A673 (cell line): Measurements from ENCODE around the gene TTLL11. TPM values are rescaled to one million over a fixed set of nuclear protein-coding genes. Genes with fewer than 3 reads are reported as not detected.

Source experiments
- BruUV-seq: library from RNA; stranded (reverse); fragments of 400-500 nt; replicated peaks from 2 replicates; lab custom pipeline; 2021; lab: Mats Ljungman, UMichigan
- CTCF ChIA-PET: fragments of 300-600 bp; sonication (Branson Sonifier 250); formaldehyde crosslinking; loops from one replicate; lab custom pipeline; 2022; ENCODE audit warnings: antibody characterized with exemption; lab: Charles Lee
- POLR2A ChIA-PET: fragments of 300-600 bp; sonication (Branson Sonifier 250); formaldehyde crosslinking; loops from one replicate; lab custom pipeline; 2022; ENCODE audit warnings: antibody characterized with exemption; ENCODE audit not compliant: low non-redundant PET; lab: Charles Lee
- DNase-seq: peaks from one replicate; pipeline ENCODE4 v3.0.0-alpha.2; 2015; ENCODE audit warnings: low spot score
- H3K27ac ChIP-seq: fragments of 200-600 bp; sonication (generic); 2 replicates; pipeline ENCODE4 v1.5.1; 2016; ENCODE audit warnings: mixed run types, low read depth, mild to moderate bottlenecking, mixed read lengths, antibody characterized with exemption, low read length; ENCODE audit not compliant: poor library complexity, severe bottlenecking
- H3K27me3 ChIP-seq: fragments of 200-600 bp; sonication (generic); replicated peaks from 2 replicates; pipeline ENCODE4 v1.6.1; 2017; ENCODE audit warnings: mixed run types, low read depth, mild to moderate bottlenecking, mixed read lengths, antibody characterized with exemption, low read length; ENCODE audit not compliant: insufficient read depth, poor library complexity
- H3K36me3 ChIP-seq: fragments of 200-600 bp; sonication (generic); 2 replicates; pipeline ENCODE4 v1.6.1; 2016; ENCODE audit warnings: mixed run types, mild to moderate bottlenecking, mixed read lengths, antibody characterized with exemption, low read length; ENCODE audit not compliant: insufficient read depth, poor library complexity, severe bottlenecking
- H3K4me1 ChIP-seq: fragments of 200-600 bp; sonication (generic); 2 replicates; pipeline ENCODE4 v1.6.1; 2017; ENCODE audit warnings: mixed run types, mild to moderate bottlenecking, mixed read lengths, antibody characterized with exemption, low read length; ENCODE audit not compliant: insufficient read depth, poor library complexity, severe bottlenecking
- H3K4me3 ChIP-seq: fragments of 200-600 bp; sonication (generic); 2 replicates; pipeline ENCODE4 v1.5.1; 2016; ENCODE audit warnings: low read depth, mixed run types, mild to moderate bottlenecking, mixed read lengths, low read length; ENCODE audit not compliant: poor library complexity, severe bottlenecking
- H3K9me3 ChIP-seq: fragments of 200-600 bp; sonication (generic); 2 replicates; pipeline ENCODE4 v1.6.1; 2016; ENCODE audit warnings: mixed run types, low read depth, mild to moderate bottlenecking, mixed read lengths, antibody characterized with exemption, low read length; ENCODE audit not compliant: poor library complexity, severe bottlenecking
- EZH2 ChIP-seq: fragments of 200-600 bp; sonication (generic); IDR thresholded peaks from 2 replicates; pipeline ENCODE4 v1.6.1; 2017; ENCODE audit warnings: borderline replicate concordance, low read depth, mild to moderate bottlenecking, mixed read lengths, antibody characterized with exemption, low read length; ENCODE audit not compliant: poor library complexity, severe bottlenecking
- intact Hi-C: fragments of 100-400 bp; cut with micrococcal nuclease; formaldehyde crosslinking; loops from one replicate; pipeline ENCODE4 v1.10.0; 2022; ENCODE audit not compliant: unreplicated experiment
- total RNA-seq: library from RNA; stranded (reverse); gene quantifications from 2 replicates; pipeline ENCODE4 v1.2.3, GENCODE V29; 2021
- TF ChIP-seq, protein P1 (sequence below): fragments of 300-800, 200-600 bp; sonication (generic); conservative IDR thresholded peaks from 2 replicates; pipeline ENCODE4 v1.5.1; 2017; ENCODE audit warnings: low read depth, mild to moderate bottlenecking, antibody characterized with exemption, low read length, moderate library complexity, mixed read lengths

Gene TTLL11
- total RNA-seq, 1 experiment from 2014 or later, result 3.0 TPM

DNA sequence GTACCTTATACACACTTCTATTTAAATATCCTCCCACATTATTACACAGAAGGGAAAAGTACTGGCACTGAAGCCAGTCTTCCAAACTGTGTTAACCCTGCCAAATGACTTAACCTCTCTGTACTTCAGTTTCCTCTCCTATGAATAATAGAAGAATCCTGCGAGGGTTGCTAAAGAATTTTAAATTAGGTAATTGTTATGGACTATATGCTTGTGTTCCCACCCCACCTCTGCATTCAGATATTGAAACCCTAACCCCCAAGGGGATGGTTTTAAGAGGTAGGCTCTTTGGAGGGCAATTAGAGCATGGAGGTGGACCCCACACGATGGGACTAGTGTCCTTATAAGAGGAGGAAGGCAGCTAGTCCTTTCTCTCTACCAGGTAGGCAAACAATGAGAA lies 72.7 kb downstream of the TTLL11 start:
- H3K4me1 ChIP-seq, result no peaks in the 10 kb centered on the region
- no peak overlapping the region for H3K4me3 ChIP-seq
- H3K27me3 ChIP-seq, result no peaks in the 10 kb centered on the region
- no peaks in the 10 kb centered on the region for H3K9me3 ChIP-seq
- DNase-seq, result no peak
- no peak overlapping the region for H3K27ac ChIP-seq
- TF ChIP-seq, protein P1, sequence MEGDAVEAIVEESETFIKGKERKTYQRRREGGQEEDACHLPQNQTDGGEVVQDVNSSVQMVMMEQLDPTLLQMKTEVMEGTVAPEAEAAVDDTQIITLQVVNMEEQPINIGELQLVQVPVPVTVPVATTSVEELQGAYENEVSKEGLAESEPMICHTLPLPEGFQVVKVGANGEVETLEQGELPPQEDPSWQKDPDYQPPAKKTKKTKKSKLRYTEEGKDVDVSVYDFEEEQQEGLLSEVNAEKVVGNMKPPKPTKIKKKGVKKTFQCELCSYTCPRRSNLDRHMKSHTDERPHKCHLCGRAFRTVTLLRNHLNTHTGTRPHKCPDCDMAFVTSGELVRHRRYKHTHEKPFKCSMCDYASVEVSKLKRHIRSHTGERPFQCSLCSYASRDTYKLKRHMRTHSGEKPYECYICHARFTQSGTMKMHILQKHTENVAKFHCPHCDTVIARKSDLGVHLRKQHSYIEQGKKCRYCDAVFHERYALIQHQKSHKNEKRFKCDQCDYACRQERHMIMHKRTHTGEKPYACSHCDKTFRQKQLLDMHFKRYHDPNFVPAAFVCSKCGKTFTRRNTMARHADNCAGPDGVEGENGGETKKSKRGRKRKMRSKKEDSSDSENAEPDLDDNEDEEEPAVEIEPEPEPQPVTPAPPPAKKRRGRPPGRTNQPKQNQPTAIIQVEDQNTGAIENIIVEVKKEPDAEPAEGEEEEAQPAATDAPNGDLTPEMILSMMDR, result no peak
- no peak for TF ChIP-seq EZH2
- POLR2A ChIA-PET, result no interaction called here
- no peaks in the 10 kb centered on the region for H3K36me3 ChIP-seq
- no TSS peak for BruUV-seq
- intact Hi-C loops, result no loop called here
- CTCF ChIA-PET, result no interaction called here

DNA sequence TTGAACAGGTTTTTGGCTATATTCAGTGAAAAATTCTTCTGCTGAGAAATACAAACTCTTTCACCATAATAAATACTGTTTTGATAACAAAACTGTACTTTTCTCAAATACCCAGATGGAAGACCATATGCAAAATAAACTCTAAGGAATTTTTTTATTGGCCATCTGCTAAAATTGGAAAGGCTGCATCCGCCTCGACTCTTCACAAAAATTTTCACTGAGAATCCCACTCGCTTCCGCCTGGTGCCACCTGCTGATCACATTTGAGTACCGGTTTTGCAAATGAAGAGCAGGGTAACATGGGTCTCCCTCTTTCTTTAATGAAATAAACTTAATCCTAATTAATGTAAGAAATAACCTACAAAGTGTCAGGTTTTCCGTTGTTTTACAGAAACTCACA lies 76.4 kb downstream of the TTLL11 start:
- TF ChIP-seq EZH2, result no peak
- TF ChIP-seq, protein P1, result peak; percentile 51; the same call in 1 of the 2 replicates
- Histone ChIP-seq H3K27ac (no peak overlapping the region), H3K4me3 (no peak overlapping the region), H3K27me3 (no peaks in the 10 kb centered on the region), H3K9me3 (no peaks in the 10 kb centered on the region), H3K36me3 (no peaks in the 10 kb centered on the region), H3K4me1 (no peaks in the 10 kb centered on the region)
- DNase-seq, result peak; percentile 41
- POLR2A ChIA-PET, result no interaction called here
- no TSS peak for BruUV-seq
- intact Hi-C loops, result no loop called here
- CTCF ChIA-PET, result no interaction called here

DNA sequence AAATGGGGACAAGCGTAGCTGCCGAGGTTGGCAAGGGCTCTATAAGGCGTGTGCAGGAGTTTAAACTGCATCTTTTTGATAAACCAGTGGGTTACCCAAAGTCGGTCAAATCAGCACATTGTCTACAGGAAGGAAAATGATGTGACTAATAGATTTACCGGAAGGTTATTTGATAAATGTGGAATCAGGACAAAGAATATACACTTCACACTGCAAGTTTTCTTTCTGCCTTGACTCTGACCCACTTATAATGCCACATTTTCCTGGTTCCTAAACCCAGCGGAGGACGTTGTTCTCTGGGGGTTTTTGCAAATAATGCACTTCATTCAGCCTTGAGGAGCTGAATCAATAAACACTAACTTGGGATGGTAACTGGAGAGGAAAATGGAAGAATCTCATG lies 76.8 kb downstream of the TTLL11 start:
- no peaks in the 10 kb centered on the region for H3K9me3 ChIP-seq
- H3K27me3 ChIP-seq, result no peaks in the 10 kb centered on the region
- ChIA-PET POLR2A (no interaction called here), CTCF (interaction anchor here (0.6 kb wide), 1 partner anchor 20 kb away, joined by 4 read pairs; no protein-coding TSS in a partner anchor)
- DNase-seq, result no peak
- no peak overlapping the region for H3K4me3 ChIP-seq
- no peaks in the 10 kb centered on the region for H3K36me3 ChIP-seq
- intact Hi-C loops, result no loop called here
- H3K27ac ChIP-seq, result no peak overlapping the region
- BruUV-seq, result no TSS peak
- no peak for TF ChIP-seq EZH2
- TF ChIP-seq, protein P1, result no peak
- no peaks in the 10 kb centered on the region for H3K4me1 ChIP-seq
